A549 (cell line): Measurements from ENCODE around the gene RPS6KC1. TPM values are rescaled to one million over a fixed set of nuclear protein-coding genes. Genes with fewer than 3 reads are reported as not detected.
"Not testable (repeated sequence)": the region's sequence is repeated elsewhere in the genome, so short reads cannot be mapped to it uniquely, and the experiment has no call there.

Source experiments
- ATAC-seq, 2 experiments: fragments of 200-7000 bp in 1 of 2; fragments of >200 bp in 1 of 2; cut with Nextera tagmentation in 1 of 2; cut with Tn5 transposase in 1 of 2; 3 replicates each; pipeline versions ENCODE4 v1.8.0 to v1.9.1; 2018 to 2020; ENCODE audit warnings: mild to moderate bottlenecking in 1 of 2, moderate library complexity in 1 of 2
- CTCF ChIA-PET: fragments of 300-600 bp; sonication (Branson Sonifier 250); formaldehyde crosslinking; extraction: SDS; loops from one replicate; lab custom pipeline; 2021; ENCODE audit warnings: antibody characterized with exemption, inconsistent platforms; lab: Yijun Ruan, JAX
- POLR2A ChIA-PET: fragments of 350-600 bp; formaldehyde crosslinking; extraction: SDS; loops from one replicate; lab custom pipeline; 2021; ENCODE audit warnings: antibody characterized with exemption, inconsistent platforms; lab: Yijun Ruan, JAX
- DNase-seq, 2 experiments: peaks; one replicate each; pipeline versions ENCODE4 v3.0.0 to v3.0.0-alpha.2; 2011 to 2016; ENCODE audit warnings: low read depth in 1 of 2, low spot score in 1 of 2
- FAIRE-seq: peaks from 2 replicates; lab custom pipeline; 2011; peaks lifted over from hg19 to GRCh38; lab: Jason Lieb, UNC
- H3K27ac ChIP-seq, 2 experiments: fragments of >200 bp; sonication (Bioruptor Twin); formaldehyde crosslinking; 3 replicates each; pipeline ENCODE4 v1.5.1; 2016 to 2017
- H3K4me1 ChIP-seq: fragments of >200 bp; sonication (Bioruptor Twin); formaldehyde crosslinking; 3 replicates; pipeline ENCODE4 v1.6.1; 2016
- H3K4me2 ChIP-seq: fragments of >200 bp; sonication (Bioruptor Twin); formaldehyde crosslinking; 3 replicates; pipeline ENCODE4 v1.6.1; 2016
- H3K4me3 ChIP-seq: fragments of >200 bp; sonication (Bioruptor Twin); formaldehyde crosslinking; 3 replicates; pipeline ENCODE4 v1.5.1; 2016
- H3K9me3 ChIP-seq: fragments of >200 bp; sonication (Bioruptor Twin); formaldehyde crosslinking; 3 replicates; pipeline ENCODE4 v1.6.1; 2016
- CBX2 ChIP-seq: fragments of 200-600 bp; sonication (generic); IDR thresholded peaks from 2 replicates; pipeline ENCODE4 v1.6.1; 2016; ENCODE audit warnings: low read depth, mild to moderate bottlenecking, borderline replicate concordance
- EHMT2 ChIP-seq: fragments of 200-600 bp; sonication (generic); IDR thresholded peaks from 2 replicates; pipeline ENCODE4 v1.6.1; 2016; ENCODE audit warnings: antibody characterized with exemption, low read depth, mild to moderate bottlenecking, moderate library complexity
- ESRRA ChIP-seq: fragments of 150-350 bp; IDR thresholded peaks from 2 replicates; pipeline ENCODE4 v1.6.1; 2014; ENCODE audit warnings: mild to moderate bottlenecking, low read length, borderline replicate concordance
- HEYL ChIP-seq: fragments of 250-450 bp; sonication (Bioruptor Pico); IDR thresholded peaks from 2 replicates; pipeline ENCODE4 v1.8.0; 2021; ENCODE audit warnings: mild to moderate bottlenecking, moderate library complexity
- JUNB ChIP-seq: fragments of >200 bp; sonication (Bioruptor Twin); formaldehyde crosslinking; IDR thresholded peaks from 2 replicates; pipeline ENCODE4 v1.6.1; 2016
- KDM5A ChIP-seq: fragments of 200-600 bp; sonication (generic); IDR thresholded peaks from 2 replicates; pipeline ENCODE4 v1.6.1; 2016; ENCODE audit warnings: antibody characterized with exemption, mild to moderate bottlenecking
- MAZ ChIP-seq: fragments of 150-350 bp; IDR thresholded peaks from 2 replicates; pipeline ENCODE4 v1.6.1; 2014; ENCODE audit warnings: antibody characterized with exemption, low read depth, low read length, borderline replicate concordance
- NR3C1 ChIP-seq: fragments of >200 bp; sonication (Bioruptor Twin); formaldehyde crosslinking; IDR thresholded peaks from 3 replicates; pipeline ENCODE4 v1.6.1; 2017
- POLR2A ChIP-seq: IDR thresholded peaks from 2 replicates; pipeline ENCODE4 v1.6.1; 2012; ENCODE audit warnings: mild to moderate bottlenecking, low read length
- RCOR1 ChIP-seq: fragments of 150-350 bp; IDR thresholded peaks from 2 replicates; pipeline ENCODE4 v1.6.1; 2014; ENCODE audit warnings: antibody characterized with exemption, low read length, low read depth
- REST ChIP-seq: fragments of 200-600 bp; sonication (generic); IDR thresholded peaks from 2 replicates; pipeline ENCODE4 v1.6.1; 2016; ENCODE audit warnings: antibody characterized with exemption, mild to moderate bottlenecking, moderate library complexity
- SREBF2 ChIP-seq: fragments of 450-650 bp; IDR thresholded peaks from 2 replicates; pipeline ENCODE4 v1.6.1; 2014; ENCODE audit warnings: mild to moderate bottlenecking, moderate library complexity
- TFCP2L1 ChIP-seq: fragments of 250-450 bp; sonication (Bioruptor Pico); IDR thresholded peaks from 2 replicates; pipeline ENCODE4 v1.5.0; 2021; ENCODE audit warnings: mild to moderate bottlenecking
- TP53 ChIP-seq: fragments of 250-450 bp; sonication (Bioruptor Pico); IDR thresholded peaks from 2 replicates; pipeline ENCODE4 v1.5.0; 2021; ENCODE audit warnings: mild to moderate bottlenecking, moderate library complexity
- ZC3H11A ChIP-seq: fragments of 450-650 bp; IDR thresholded peaks from 2 replicates; pipeline ENCODE4 v1.6.1; 2014; ENCODE audit warnings: antibody characterized with exemption, mild to moderate bottlenecking
- ZFP36 ChIP-seq: fragments of 450-650 bp; IDR thresholded peaks from 2 replicates; pipeline ENCODE4 v1.6.1; 2014; ENCODE audit warnings: borderline replicate concordance; ENCODE audit not compliant: partially characterized antibody
- WGBS: methylation state at CpG from one replicate; pipeline ENCODE4 v1.1.6; 2017; ENCODE audit errors: missing lambda C conversion rate; 5-methylcytosine and 5-hydroxymethylcytosine counted together
- polyA plus RNA-seq, 4 experiments: library from polyadenylated mRNA; depleted of rRNA in 3 of 4; stranded (reverse); fragments of >200 nt; fragmentation: RNase III in 1 of 4; extraction: RNeasy Plus Mini Kit Qiagen cat#74134 plus additional on column Dnase treatment in 1 of 4; gene quantifications; 2 replicates in 3 of 4; 3 replicates in 1 of 4; pipeline ENCODE4 v1.2.3, GENCODE V29; 2011 to 2017
- TF ChIP-seq, protein P1 (sequence below): fragments of 250-450 bp; sonication (Bioruptor Pico); IDR thresholded peaks from 2 replicates; pipeline ENCODE4 v1.5.0; 2020; ENCODE audit warnings: low read depth, mild to moderate bottlenecking, moderate library complexity

RPS6KC1 gene
- polyA plus RNA-seq, 2 of the 4 experiments (the other 2 are of a cell fraction), result 11.7 to 25.4 TPM

- WGBS, result 94% methylated on average over 1 of the region's 1 CpG
- Histone ChIP-seq H3K27ac (no peak overlapping the region; a peak in 1 of 6 replicates), H3K9me3 (no peaks in the 10 kb centered on the region), H3K4me2 (no peak overlapping the region), H3K4me3 (no peak overlapping the region), H3K4me1 (no peaks in the 10 kb centered on the region)
- DNase-seq (no peak), ATAC-seq (no peak), FAIRE-seq (no peak)
- ChIA-PET POLR2A (no interaction called here), CTCF (no interaction called here)
- TF ChIP-seq HEYL (CRISPR knock-in tag) (no peak), KDM5A (no peak), REST (no peak), NR3C1 (no peak), JUNB (no peak), RCOR1 (no peak), POLR2A (no peak), ZC3H11A (no peak), ZFP36 (no peak), MAZ (no peak), TP53 (CRISPR knock-in tag) (no peak), CBX2 (no peak), SREBF2 (no peak), EHMT2 (no peak)
- TF ChIP-seq, protein P1, sequence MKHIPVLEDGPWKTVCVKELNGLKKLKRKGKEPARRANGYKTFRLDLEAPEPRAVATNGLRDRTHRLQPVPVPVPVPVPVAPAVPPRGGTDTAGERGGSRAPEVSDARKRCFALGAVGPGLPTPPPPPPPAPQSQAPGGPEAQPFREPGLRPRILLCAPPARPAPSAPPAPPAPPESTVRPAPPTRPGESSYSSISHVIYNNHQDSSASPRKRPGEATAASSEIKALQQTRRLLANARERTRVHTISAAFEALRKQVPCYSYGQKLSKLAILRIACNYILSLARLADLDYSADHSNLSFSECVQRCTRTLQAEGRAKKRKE (CRISPR knock-in tag), result no peak
These were observed 150.5 kb downstream of the RPS6KC1 start for GRCh38 chr1:213201380-213202155.

DNA sequence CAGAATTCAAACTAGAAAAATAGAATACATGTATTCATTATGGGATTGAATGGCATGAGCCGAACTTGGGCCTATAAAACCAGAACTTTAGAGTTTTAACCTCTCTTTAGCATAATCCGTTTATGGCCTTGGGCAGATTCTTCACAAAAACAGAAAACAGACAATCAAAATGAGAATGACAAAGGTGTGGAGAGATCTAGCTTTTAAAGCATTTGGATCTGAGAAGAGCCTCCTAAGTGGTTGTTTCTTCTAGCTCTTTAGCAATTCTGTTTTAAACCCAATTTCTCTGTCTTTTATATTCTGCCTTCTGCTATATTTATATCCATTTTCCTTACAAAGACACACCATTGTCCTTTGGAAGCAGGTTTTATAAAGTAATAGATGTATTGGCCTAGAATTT, 160.2 kb downstream of the RPS6KC1 start:
- POLR2A ChIA-PET, result no interaction called here
- DNase-seq (no peak), ATAC-seq (no peak), FAIRE-seq (no peak)
- TF ChIP-seq NR3C1 (no peak), EHMT2 (no peak), TFCP2L1 (CRISPR knock-in tag) (no peak), ESRRA (no peak)
- Histone ChIP-seq H3K9me3 (no peaks in the 10 kb centered on the region; the same call in 2 of the 3 replicates), H3K4me2 (no peak overlapping the region), H3K4me1 (no peaks in the 10 kb centered on the region), H3K4me3 (no peak overlapping the region), H3K27ac (no peak overlapping the region)
- 88% methylated on average over 2 of the region's 2 CpGs for WGBS
- CTCF ChIA-PET, result no interaction called here

GRCh38 chr1:213219076-213219475, 168.0 kb downstream of the RPS6KC1 start:
- FAIRE-seq, H3K9me3 ChIP-seq, ATAC-seq, DNase-seq, H3K4me3 ChIP-seq, H3K4me2 ChIP-seq, H3K4me1 ChIP-seq, POLR2A ChIA-PET, H3K27ac ChIP-seq, CTCF ChIA-PET: not testable (repeated sequence)
- WGBS, result 85% methylated on average over 2 of the region's 2 CpGs
